Prostate gland (tissue), 2 donors: ENCODE results near the gene KLK3. TPM values are rescaled to one million over a fixed set of nuclear protein-coding genes. Genes with fewer than 3 reads are reported as not detected.
A peak's percentile ranks its signal among the peaks of the same experiment; 100 is the strongest.

Experiments used
- DNase-seq: peaks from one replicate; pipeline ENCODE4 v3.0.0-alpha.2; 2019; ENCODE audit warnings: low spot score
- H3K27ac ChIP-seq, 2 donors: fragments of 200-600 bp; sonication (generic); 2 replicates each; pipeline ENCODE4 v1.5.1; 2017 to 2019
- H3K27me3 ChIP-seq: fragments of 200-600 bp; sonication (generic); replicated peaks from 2 replicates; pipeline ENCODE4 v1.5.1; 2019; ENCODE audit not compliant: insufficient read depth
- H3K36me3 ChIP-seq, 2 donors: fragments of 200-600 bp; sonication (generic); 1 replicate in 1 of 2; 2 replicates in 1 of 2; pipeline versions ENCODE4 v1.5.1 to v1.8.1; 2017 to 2019
- H3K4me1 ChIP-seq: fragments of 200-600 bp; sonication (generic); replicated peaks from 2 replicates; pipeline ENCODE4 v1.5.1; 2019
- H3K4me3 ChIP-seq, 2 donors: fragments of 200-600 bp; sonication (generic); 2 replicates each; pipeline ENCODE4 v1.5.1; 2017 to 2019
- H3K9me3 ChIP-seq: fragments of 200-600 bp; sonication (generic); 2 replicates; pipeline ENCODE4 v1.5.1; 2017
- CTCF ChIP-seq, 4 experiments: fragments of 200-600 bp in 2 of 4; fragments of 450-650 bp in 2 of 4; sonication (generic) in 2 of 4; IDR thresholded peaks; 1 replicate in 3 of 4; 2 replicates in 1 of 4; pipeline ENCODE4 v1.5.1; 2016 to 2019; ENCODE audit warnings: antibody characterized with exemption in 4 of 4, mild to moderate bottlenecking in 2 of 4, moderate library complexity in 2 of 4
- POLR2A ChIP-seq: fragments of 450-650 bp; IDR thresholded peaks from one replicate; pipeline ENCODE4 v1.6.1; 2016; ENCODE audit warnings: antibody characterized with exemption, mild to moderate bottlenecking
- POLR2AphosphoS5 ChIP-seq: sonication (generic); formaldehyde crosslinking; IDR thresholded peaks from one replicate; pipeline ENCODE4 v1.6.1; 2017; ENCODE audit warnings: antibody characterized with exemption
- WGBS: methylation state at CpG from one replicate; pipeline ENCODE4 v1.1.5; 2018; 5-methylcytosine and 5-hydroxymethylcytosine counted together
- intact Hi-C: fragments of 100-400 bp; cut with DNase I; formaldehyde crosslinking; loops from one replicate; pipeline ENCODE4 v1.14.2; 2022
- total RNA-seq, 2 donors: library from RNA; depleted of rRNA; stranded (reverse); fragments of >200 nt; gene quantifications; one replicate each; pipeline ENCODE4 v1.1.0, GENCODE V29; 2016

The KLK3 gene
- total RNA-seq, 2 donors from 2014 or later, result 7,620 to 35,247 TPM

DNA sequence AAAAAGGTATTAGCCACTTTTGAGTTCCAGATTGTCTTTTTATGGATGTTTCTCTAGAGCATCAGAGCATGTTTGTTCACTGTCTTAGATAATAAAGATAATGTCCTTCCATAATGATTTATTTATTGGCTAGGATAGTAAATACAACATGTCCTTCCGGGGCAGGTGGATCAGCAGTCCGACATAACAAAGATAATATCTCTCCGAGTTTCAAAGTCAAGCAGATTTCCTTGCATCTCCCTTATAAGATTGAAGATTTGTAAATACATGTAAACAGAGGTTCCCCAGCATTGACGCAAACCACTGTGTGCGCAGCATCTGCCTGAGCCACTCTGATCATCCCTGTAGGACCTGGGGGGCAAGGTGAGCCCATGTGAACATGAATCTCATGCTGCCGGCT is 12.6 kb upstream of the KLK3 start:
- TF ChIP-seq POLR2A (no peak), CTCF (IDR thresholded peaks at IDR 0.05) (no peak), POLR2AphosphoS5 (peak; percentile 82)
- Histone ChIP-seq H3K27ac (peak overlapping the region; percentile 92), H3K4me3 (no peak overlapping the region), H3K9me3 (no peaks in the 10 kb centered on the region), H3K4me1 (no peaks in the 10 kb centered on the region), H3K27me3 (no peaks in the 10 kb centered on the region), H3K36me3 (no peaks in the 10 kb centered on the region)
- intact Hi-C loops, result no loop called here
- peak; percentile 40 for DNase-seq
- WGBS, result 55% methylated on average over 6 of the region's 6 CpGs

DNA sequence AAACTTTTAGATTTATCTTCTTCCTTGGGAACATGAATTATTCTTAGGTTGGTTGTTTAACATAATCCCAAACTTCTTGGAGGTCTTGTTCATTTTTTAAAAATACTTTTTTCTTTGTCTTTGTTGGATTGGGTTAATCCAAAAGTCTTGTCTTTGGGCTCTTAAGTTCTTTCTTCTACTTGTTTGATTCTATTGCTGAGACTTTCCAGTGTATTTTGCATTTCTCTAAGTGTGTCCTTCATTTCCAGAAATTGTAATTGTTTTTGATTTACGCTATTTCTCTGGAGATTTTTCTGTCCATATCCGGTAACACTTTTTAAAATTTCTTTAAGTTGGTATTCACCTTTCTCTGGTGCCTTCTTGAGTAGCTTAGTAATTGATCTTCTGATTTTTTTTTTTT is 11.5 kb upstream of the KLK3 start:
- no peak overlapping the region for H3K4me3 ChIP-seq
- H3K36me3 ChIP-seq, result no peaks in the 10 kb centered on the region
- no peaks in the 10 kb centered on the region for H3K9me3 ChIP-seq
- WGBS, result 94% methylated on average over 2 of the region's 2 CpGs
- H3K4me1 ChIP-seq, result no peaks in the 10 kb centered on the region
- TF ChIP-seq POLR2AphosphoS5, result no peak
- TF ChIP-seq CTCF (IDR thresholded peaks at IDR 0.05), result no peak
- TF ChIP-seq POLR2A, result no peak
- H3K27me3 ChIP-seq, result no peaks in the 10 kb centered on the region
- peak overlapping the region; percentile 92 for H3K27ac ChIP-seq
- no peak for DNase-seq
- intact Hi-C loops, result no loop called here

GRCh38 chr19:50843701-50844221 is 11.0 kb upstream of the KLK3 start:
- intact Hi-C loops, result no loop called here
- H3K4me1 ChIP-seq, result no peaks in the 10 kb centered on the region
- TF ChIP-seq POLR2A, result no peak
- no peak for TF ChIP-seq POLR2AphosphoS5
- TF ChIP-seq CTCF (IDR thresholded peaks at IDR 0.05), result no peak
- no peaks in the 10 kb centered on the region for H3K9me3 ChIP-seq
- DNase-seq, result no peak
- no peaks in the 10 kb centered on the region for H3K36me3 ChIP-seq
- H3K4me3 ChIP-seq, result no peak overlapping the region
- H3K27ac ChIP-seq, result peak overlapping the region; percentile 92
- no peaks in the 10 kb centered on the region for H3K27me3 ChIP-seq
- 80% methylated on average over 7 of the region's 7 CpGs for WGBS

DNA sequence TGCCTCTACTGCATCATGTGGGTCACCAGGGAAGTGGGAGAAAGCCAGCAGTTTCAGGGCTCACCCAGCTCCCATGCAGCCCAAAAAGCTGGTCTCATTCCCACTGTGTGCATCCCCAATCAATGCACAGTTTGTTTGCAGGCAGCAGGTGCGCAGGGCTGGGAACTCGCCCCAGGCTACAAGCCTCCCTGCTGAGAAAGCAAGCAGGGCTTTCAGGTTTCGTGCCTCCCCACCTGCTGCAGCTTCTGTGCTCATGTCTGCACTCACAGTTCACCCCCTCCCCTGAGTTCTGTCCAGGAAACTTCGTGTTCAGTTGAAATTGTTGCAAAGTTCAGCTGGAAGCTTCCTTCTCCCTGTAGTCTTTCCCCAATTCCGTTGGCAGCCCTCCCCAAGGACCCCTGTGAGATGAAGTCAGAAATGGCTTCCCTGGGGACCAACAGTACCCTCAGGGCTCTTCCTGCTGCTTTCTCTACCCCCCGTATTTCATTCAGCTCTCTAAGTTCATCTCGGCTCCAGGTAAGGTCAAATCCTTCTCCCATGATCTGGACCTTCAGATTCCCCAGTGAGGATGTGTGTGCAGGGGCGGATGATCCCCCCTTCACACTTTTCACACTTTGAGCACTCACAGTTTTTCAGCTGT is 10.3 kb upstream of the KLK3 start:
- WGBS, result 70% methylated on average over 8 of the region's 8 CpGs
- intact Hi-C loops, result no loop called here
- no peak for TF ChIP-seq POLR2A
- TF ChIP-seq CTCF (IDR thresholded peaks at IDR 0.05), result no peak
- no peak for TF ChIP-seq POLR2AphosphoS5
- Histone ChIP-seq H3K36me3 (no peaks in the 10 kb centered on the region), H3K27me3 (no peaks in the 10 kb centered on the region), H3K9me3 (no peaks in the 10 kb centered on the region), H3K4me3 (no peak overlapping the region), H3K27ac (peak overlapping the region; percentile 92), H3K4me1 (no peaks in the 10 kb centered on the region)
- DNase-seq, result no peak

DNA sequence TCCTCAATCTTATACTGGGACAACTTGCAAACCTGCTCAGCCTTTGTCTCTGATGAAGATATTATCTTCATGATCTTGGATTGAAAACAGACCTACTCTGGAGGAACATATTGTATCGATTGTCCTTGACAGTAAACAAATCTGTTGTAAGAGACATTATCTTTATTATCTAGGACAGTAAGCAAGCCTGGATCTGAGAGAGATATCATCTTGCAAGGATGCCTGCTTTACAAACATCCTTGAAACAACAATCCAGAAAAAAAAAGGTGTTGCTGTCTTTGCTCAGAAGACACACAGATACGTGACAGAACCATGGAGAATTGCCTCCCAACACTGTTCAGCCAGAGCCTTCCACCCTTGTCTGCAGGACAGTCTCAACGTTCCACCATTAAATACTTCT is 4.0 kb upstream of the KLK3 start:
- H3K27ac ChIP-seq, result peak overlapping the region; percentile 97 to 98
- WGBS, result 14% methylated on average over 3 of the region's 3 CpGs
- H3K4me1 ChIP-seq, result no peaks in the 10 kb centered on the region
- no peaks in the 10 kb centered on the region for H3K36me3 ChIP-seq
- H3K9me3 ChIP-seq, result no peaks in the 10 kb centered on the region
- no peaks in the 10 kb centered on the region for H3K27me3 ChIP-seq
- H3K4me3 ChIP-seq, result no peak overlapping the region
- DNase-seq, result no peak
- TF ChIP-seq POLR2A (no peak), CTCF (IDR thresholded peaks at IDR 0.05) (no peak), POLR2AphosphoS5 (peak; percentile 89)
- intact Hi-C loops, result no loop called here
